SW480 (cell line): Measurements from ENCODE around the gene HIGD1B.
A peak's percentile ranks its signal among the peaks of the same experiment; 100 is the strongest.

Experiments
- DNase-seq: peaks from one replicate; pipeline ENCODE4 v3.0.0-alpha.2; 2016; ENCODE audit warnings: low spot score

The HIGD1B gene

DNA sequence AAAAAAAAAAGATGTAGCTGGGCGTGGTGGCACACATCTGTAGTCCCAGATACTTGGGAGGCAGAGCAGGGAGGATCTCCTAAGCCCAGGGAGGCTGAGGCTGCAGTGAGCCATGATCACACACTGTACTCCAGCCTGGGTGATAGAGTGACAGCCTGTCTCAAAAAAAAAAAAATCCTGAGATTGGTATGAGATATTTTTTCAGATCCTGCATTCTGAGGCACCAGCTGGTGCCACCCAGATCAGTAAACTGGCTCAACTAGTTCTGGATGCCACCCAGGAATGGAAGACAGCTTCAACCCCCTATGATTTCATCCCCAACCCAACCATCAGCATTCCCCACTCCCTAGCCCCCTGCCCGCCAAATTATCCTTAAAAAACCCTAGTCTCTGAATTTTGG, 10.5 kb upstream of the HIGD1B start:
- DNase-seq = no peak

DNA sequence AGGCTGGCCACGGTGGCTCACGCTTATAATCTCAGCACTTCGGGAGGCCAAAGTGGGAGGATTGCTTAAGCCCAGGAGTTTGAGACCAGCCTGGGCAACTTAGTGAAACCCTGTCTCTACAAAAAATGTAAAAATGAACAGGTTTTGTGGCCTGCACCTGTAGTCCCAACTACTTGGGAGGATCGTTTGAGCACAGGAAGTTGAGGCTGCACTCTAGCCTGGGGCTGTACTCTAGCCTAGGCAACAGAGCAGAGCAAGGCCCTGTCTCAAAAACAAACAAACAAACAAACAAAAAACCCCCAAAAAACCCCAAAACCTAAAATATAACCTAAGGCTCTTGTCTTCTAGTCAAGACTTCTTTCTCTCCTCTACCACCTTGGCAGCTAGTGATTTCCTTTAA, 7.4 kb upstream of the HIGD1B start:
- DNase-seq = no peak

DNA sequence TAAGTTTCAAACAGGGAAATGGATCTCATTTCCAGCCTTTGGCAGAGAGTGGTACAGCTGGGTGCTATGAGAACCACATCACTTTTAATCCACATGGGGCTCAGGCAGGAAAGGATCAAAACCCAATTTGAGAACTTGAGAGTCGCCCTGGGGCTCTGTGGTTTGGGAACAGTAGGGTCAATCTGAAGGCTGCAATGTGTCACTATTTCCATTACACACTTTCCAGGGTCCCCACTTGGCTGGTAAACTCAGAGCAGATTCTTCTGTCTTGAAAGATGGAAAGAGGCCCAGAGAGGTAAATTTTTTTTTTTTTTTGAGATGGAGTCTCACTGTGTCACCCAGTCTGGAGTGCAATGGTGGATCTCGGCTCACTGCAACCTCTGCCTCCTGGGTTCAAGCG, 6.7 kb upstream of the HIGD1B start:
- no peak for DNase-seq

- no peak for DNase-seq
These were observed 4.9 kb upstream of the HIGD1B start for GRCh38 chr17:44842748-44843147.

DNA sequence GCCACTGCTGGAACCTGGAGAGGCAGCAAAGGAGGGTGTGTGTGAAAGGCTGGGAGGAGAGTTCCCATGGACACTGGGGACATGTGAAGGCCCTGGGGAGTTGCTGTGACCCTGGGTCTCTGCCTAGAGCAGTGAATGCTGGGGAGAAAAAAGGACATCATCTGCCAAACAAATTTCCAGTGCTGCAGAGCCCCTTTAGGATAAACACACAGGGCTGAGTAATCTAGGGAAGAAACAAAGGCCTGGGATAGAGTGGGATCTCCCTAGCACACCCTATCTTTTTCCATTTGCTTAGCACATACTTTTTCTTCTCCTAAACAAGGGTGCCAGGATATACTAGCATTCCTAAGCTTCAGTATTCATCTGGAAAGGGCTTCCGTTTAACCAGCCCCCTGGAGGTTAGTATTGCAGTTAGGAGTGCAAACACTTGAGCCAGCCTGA, 3.3 kb upstream of the HIGD1B start:
- no peak for DNase-seq

- DNase-seq = no peak
These were observed 1.5 kb upstream of the HIGD1B start for GRCh38 chr17:44846206-44846605.

DNA sequence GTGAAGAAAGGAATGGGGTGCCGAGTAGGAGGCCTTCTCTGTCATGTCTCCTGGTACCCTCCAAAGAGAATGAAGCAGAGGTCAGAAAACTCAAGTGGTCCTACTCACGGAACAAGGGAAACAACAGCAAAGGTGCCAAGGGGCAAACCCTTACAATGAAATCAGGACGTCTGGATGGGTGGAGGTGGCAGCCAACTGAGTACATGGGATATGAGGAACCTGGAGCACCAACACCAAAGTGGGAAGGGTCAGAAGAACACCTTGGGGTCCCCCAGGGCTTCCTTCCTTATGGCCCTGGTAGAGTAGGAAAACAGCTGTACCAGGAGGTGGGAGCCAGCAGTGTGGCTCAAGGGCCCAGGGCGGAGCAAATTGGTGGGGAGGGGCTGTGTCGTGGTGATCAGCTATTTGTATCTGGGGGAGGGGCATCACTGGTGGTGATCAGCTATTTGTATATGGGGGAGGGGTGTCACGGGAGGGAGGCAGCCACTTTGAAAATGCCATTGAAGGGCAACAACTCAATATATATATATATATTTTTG, 643 bp downstream of the HIGD1B start:
- DNase-seq = no peak

- DNase-seq = no peak
These were observed 1.3 kb downstream of the HIGD1B start for GRCh38 chr17:44848961-44849489.

GRCh38 chr17:44850025-44850424, 2.3 kb downstream of the HIGD1B start:
- DNase-seq = no peak

GRCh38 chr17:44850612-44851011, 2.9 kb downstream of the HIGD1B start:
- no peak for DNase-seq

GRCh38 chr17:44854192-44854591, 6.5 kb downstream of the HIGD1B start:
- no peak for DNase-seq

- no peak for DNase-seq
These were observed 12.0 kb downstream of the HIGD1B start for GRCh38 chr17:44859701-44860100.

- DNase-seq = no peak
These were observed 14.7 kb downstream of the HIGD1B start for GRCh38 chr17:44862278-44862914.

- DNase-seq = no peak
These were observed 15.6 kb downstream of the HIGD1B start for GRCh38 chr17:44863061-44863918.

DNA sequence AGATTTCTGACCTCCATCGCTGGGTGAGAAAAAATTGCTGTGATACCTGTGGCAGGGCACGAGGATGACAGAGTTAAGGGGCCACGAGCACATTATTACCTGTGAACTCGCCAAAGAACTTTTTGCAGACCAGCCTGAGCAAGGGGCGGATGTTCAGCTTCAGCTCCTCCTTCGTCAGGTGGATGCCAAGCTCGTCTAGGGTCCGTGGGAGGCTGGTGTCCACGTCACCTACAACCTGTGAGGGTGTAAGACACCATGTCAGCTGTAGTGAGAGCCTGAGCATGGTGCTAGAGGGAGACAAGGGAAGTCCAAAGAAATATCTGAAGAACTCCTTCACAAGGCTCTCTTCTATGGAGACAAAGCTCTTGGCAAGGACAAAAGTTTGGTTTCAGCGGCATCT, 17.1 kb downstream of the HIGD1B start:
- DNase-seq = no peak

GRCh38 chr17:44865231-44865660, 17.6 kb downstream of the HIGD1B start:
- DNase-seq = peak; percentile 69

- no peak for DNase-seq
These were observed 18.2 kb downstream of the HIGD1B start for GRCh38 chr17:44865931-44866330.

DNA sequence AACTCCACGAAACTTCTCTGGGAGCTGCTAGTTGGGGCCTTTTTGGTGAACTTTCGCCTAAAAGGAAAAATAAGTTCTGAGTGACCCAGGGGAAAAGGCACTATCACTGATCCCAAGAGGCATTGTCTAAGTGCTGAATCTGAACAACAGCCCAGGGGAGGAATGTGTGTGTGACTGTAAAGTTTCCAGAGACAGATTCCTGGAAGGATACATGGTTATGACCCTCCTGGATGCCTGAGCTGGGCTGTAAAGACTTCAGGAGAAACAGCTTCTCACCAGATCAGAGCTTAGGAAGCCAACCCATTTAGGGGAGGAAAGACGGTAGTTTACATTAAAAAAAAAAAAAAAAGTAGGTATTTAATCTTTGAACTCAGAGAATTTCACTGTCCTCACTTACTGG, 20.2 kb downstream of the HIGD1B start:
- no peak for DNase-seq

DNA sequence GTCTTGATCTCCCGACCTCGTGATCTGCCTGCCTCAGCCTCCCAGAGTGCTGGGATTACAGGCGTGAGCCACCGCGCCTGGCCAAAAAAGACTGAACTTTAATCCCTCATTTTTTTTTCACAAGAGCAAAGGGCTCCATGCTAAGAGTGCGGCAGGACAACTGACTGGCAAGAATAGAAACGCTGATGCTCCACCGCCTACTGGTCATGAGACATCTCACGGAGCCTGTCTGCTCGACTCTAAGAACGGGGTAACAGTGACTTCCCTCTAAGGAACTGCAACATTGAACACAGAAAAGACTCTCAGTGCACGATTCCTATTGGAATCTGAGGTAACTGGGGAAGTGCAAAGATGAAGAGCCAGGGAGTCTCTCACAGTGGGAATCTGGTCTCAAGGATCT, 23.9 kb downstream of the HIGD1B start:
- DNase-seq = no peak

GRCh38 chr17:44872131-44872768, 24.6 kb downstream of the HIGD1B start:
- no peak for DNase-seq

DNA sequence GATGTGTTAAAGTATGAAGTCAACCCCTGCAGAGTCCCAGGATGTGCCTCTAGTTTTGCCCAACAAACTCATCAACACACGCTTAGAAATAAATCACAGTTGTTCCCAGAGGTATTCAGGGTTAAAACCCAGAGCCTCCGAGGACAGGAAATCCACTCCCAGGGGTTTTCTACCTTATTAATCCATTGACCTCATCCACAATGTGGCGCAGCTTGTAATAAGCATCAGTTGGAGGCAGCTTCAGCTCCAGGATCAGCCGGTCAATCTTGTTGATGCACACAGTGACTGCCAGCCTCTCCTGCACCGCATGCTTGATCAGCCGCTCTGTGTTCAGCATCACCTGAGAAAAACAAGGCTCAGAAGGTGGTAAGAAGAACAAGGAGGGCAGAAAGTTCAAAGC, 28.1 kb downstream of the HIGD1B start:
- DNase-seq = no peak

DNA sequence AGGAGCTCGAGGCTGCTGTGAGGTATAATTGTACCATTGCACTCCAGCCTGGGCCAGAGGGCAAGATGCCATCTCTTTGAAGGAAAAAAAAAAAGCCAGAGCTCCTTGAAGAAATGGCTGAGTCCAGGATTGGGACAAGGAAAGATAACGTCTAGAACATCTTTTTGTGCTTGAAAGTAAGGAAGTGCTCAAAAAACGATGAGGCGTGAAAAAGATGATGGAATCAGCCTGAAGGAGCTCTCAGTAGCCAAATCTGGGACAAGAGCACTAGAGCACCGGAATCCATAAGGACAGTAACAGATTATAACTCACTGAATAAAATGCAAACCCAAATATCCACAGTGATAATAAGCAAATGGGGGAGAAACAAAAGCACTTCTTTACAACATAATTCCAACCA, 29.4 kb downstream of the HIGD1B start:
- no peak for DNase-seq
